ENCODE results near the gene TTC34. TPM values are rescaled to one million over a fixed set of nuclear protein-coding genes. Genes with fewer than 3 reads are reported as not detected.

Gene TTC34
- total RNA-seq, 1 experiment from 2014 or later, result 0.92 TPM

- H3K4me1 ChIP-seq (ENCODE audit: insufficient read depth, low read length), result no peaks in the 10 kb centered on the region
- no peak overlapping the region for H2BK12ac ChIP-seq (ENCODE audit: insufficient read length, low read depth, low read length)
- no peak overlapping the region for H3K27ac ChIP-seq (ENCODE audit: insufficient read length, low read depth, low read length)
- no peaks in the 10 kb centered on the region for H3K79me2 ChIP-seq (ENCODE audit: insufficient read depth, low read length)
- no peak overlapping the region for H4K91ac ChIP-seq (ENCODE audit: insufficient read length, low read depth, low read length)
- H3K79me1 ChIP-seq (ENCODE audit: insufficient read depth, low read depth, low read length, poor library complexity, severe bottlenecking), result no peaks in the 10 kb centered on the region
- H3T11ph ChIP-seq (ENCODE audit: low read length), result no peak overlapping the region
- H4K8ac ChIP-seq (replicated peaks; ENCODE audit: insufficient read length, low read depth, low read length), result no peak overlapping the region
- H3K23ac ChIP-seq (ENCODE audit: insufficient read length, low read depth, low read length), result no peak overlapping the region
- no peak overlapping the region for H4K5ac ChIP-seq (ENCODE audit: insufficient read length, low read depth, low read length)
- H3K9me3 Mint-ChIP-seq, result peaks cover 15 to 22% of the 10 kb centered on the region in 2 experiments
- no CpG with 5 or more reads among the region's 11 CpGs for WGBS (ENCODE audit: extremely low coverage, insufficient read length, low lambda C conversion rate)
- no peak overlapping the region for H2AFZ ChIP-seq (ENCODE audit: low read length)
- no peak overlapping the region for H2BK20ac ChIP-seq (ENCODE audit: low read depth, low read length, poor library complexity, severe bottlenecking)
- H2AK5ac ChIP-seq (ENCODE audit: insufficient read length, low read length), result no peak overlapping the region
- no peak overlapping the region for H2BK120ac ChIP-seq (ENCODE audit: low read depth, low read length, poor library complexity, severe bottlenecking)
- H3K23me2 ChIP-seq (ENCODE audit: insufficient read length, low read depth, low read length, poor library complexity, severe bottlenecking), result peaks cover 10% of the 10 kb centered on the region
- H4K20me1 ChIP-seq (ENCODE audit: control insufficient read depth, insufficient read depth, insufficient read length), result no peaks in the 10 kb centered on the region
- H3K27me3 Mint-ChIP-seq (ENCODE audit: low read depth), result peaks cover 36% of the 10 kb centered on the region
- H3K4me1 Mint-ChIP-seq, result peaks cover 2 to 5% of the 10 kb centered on the region in 2 experiments; a peak in 1 of 4 replicates
- H3K9ac ChIP-seq (ENCODE audit: extremely low read depth, insufficient read length, low read length), result peak overlapping the region; percentile 16
- no peak overlapping the region for H2BK5ac ChIP-seq (ENCODE audit: insufficient read length, low read length)
- DNase-seq, result no peak
- no peak overlapping the region for H3K18ac ChIP-seq (ENCODE audit: insufficient read length, low read depth, low read length)
- peaks cover 5% of the 10 kb centered on the region for H3K9me3 ChIP-seq (ENCODE audit: control insufficient read depth, low read depth, low read length)
- H3K4me2 ChIP-seq (ENCODE audit: insufficient read depth, insufficient read length, low read length), result peak overlapping the region; percentile 45
- H3K4me3 Mint-ChIP-seq, result peak overlapping the region; percentile 74 to 86
- TF ChIP-seq CTCF (conservative IDR thresholded peaks at IDR 0.05), result no peak
- no peak overlapping the region for H3K4ac ChIP-seq (ENCODE audit: low read depth, low read length)
- H3K27ac Mint-ChIP-seq, result no peak overlapping the region
- no peak overlapping the region for H3K56ac ChIP-seq (ENCODE audit: insufficient read length, low read depth, low read length)
- peaks cover 1% of the 10 kb centered on the region; the same call in 1 of the 2 replicates for H3K27me3 ChIP-seq (ENCODE audit: insufficient read depth, low read length)
- no peak overlapping the region for H2BK15ac ChIP-seq (ENCODE audit: low read depth, low read length)
- no peak overlapping the region; the same call in 1 of the 2 replicates for H3K14ac ChIP-seq (ENCODE audit: insufficient read depth, low read length)
- H3K36me3 Mint-ChIP-seq (ENCODE audit: insufficient read depth in 1 of 3, low read depth in 3 of 3), result peaks cover 0 to 5% (median 0%) of the 10 kb centered on the region in 3 experiments; a peak in 2 of 7 replicates
Measured at GRCh38 chr1:2642131-2642559, 159.3 kb downstream of the TTC34 start.

All from H9 (cell line).